Esophagus muscularis mucosa (tissue), 3 donors: Measurements from ENCODE around the gene TNFRSF21.

Experiments
- POLR2A ChIP-seq: fragments of 450-650 bp; IDR thresholded peaks from one replicate; pipeline ENCODE4 v1.6.1; 2017; ENCODE audit warnings: antibody characterized with exemption, moderate library complexity, mild to moderate bottlenecking, low read depth
- POLR2AphosphoS5 ChIP-seq, 2 donors: sonication (generic); formaldehyde crosslinking; IDR thresholded peaks; one replicate each; pipeline ENCODE4 v1.6.1; 2017; ENCODE audit warnings: antibody characterized with exemption in 2 of 2
- TF ChIP-seq, protein P1 (sequence below), 3 experiments: fragments of 200-600 bp in 2 of 3; fragments of 450-650 bp in 1 of 3; sonication (generic) in 2 of 3; IDR thresholded peaks; one replicate each; pipeline ENCODE4 v1.5.1; 2017 to 2019; ENCODE audit warnings: antibody characterized with exemption in 3 of 3, mild to moderate bottlenecking in 2 of 3, moderate library complexity in 1 of 3

- TF ChIP-seq POLR2AphosphoS5 (IDR thresholded peaks at IDR 0.05) (no peak), POLR2A (no peak)
- TF ChIP-seq, protein P1, sequence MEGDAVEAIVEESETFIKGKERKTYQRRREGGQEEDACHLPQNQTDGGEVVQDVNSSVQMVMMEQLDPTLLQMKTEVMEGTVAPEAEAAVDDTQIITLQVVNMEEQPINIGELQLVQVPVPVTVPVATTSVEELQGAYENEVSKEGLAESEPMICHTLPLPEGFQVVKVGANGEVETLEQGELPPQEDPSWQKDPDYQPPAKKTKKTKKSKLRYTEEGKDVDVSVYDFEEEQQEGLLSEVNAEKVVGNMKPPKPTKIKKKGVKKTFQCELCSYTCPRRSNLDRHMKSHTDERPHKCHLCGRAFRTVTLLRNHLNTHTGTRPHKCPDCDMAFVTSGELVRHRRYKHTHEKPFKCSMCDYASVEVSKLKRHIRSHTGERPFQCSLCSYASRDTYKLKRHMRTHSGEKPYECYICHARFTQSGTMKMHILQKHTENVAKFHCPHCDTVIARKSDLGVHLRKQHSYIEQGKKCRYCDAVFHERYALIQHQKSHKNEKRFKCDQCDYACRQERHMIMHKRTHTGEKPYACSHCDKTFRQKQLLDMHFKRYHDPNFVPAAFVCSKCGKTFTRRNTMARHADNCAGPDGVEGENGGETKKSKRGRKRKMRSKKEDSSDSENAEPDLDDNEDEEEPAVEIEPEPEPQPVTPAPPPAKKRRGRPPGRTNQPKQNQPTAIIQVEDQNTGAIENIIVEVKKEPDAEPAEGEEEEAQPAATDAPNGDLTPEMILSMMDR (IDR thresholded peaks at IDR 0.05) = no peak
Measured at GRCh38 chr6:47265971-47266370, 43.7 kb downstream of the TNFRSF21 start.
